Measurements from ENCODE around the gene MYO7A.

Gene MYO7A

GRCh38 chr11:77167111-77167626 lies 39.1 kb downstream of the MYO7A start:
- DNase-seq (ENCODE audit: low spot score): no peak

GRCh38 chr11:77167791-77168190 lies 39.7 kb downstream of the MYO7A start:
- DNase-seq (ENCODE audit: low spot score): no peak

- DNase-seq (ENCODE audit: low spot score): no peak
These were observed 42.1 kb downstream of the MYO7A start for GRCh38 chr11:77170107-77170506.

- DNase-seq (ENCODE audit: low spot score): no peak
These were observed 43.2 kb downstream of the MYO7A start for GRCh38 chr11:77171254-77171653.

GRCh38 chr11:77171885-77172665 lies 44.0 kb downstream of the MYO7A start:
- DNase-seq (ENCODE audit: low spot score): no peak

GRCh38 chr11:77172666-77172982 lies 44.6 kb downstream of the MYO7A start:
- DNase-seq (ENCODE audit: low spot score): no peak

GRCh38 chr11:77173494-77173893 lies 45.4 kb downstream of the MYO7A start:
- no peak for DNase-seq (ENCODE audit: low spot score)

- DNase-seq (ENCODE audit: low spot score): no peak
These were observed 46.5 kb downstream of the MYO7A start for GRCh38 chr11:77174559-77174958.

GRCh38 chr11:77175021-77175842 lies 47.2 kb downstream of the MYO7A start:
- DNase-seq (ENCODE audit: low spot score): no peak

- no peak for DNase-seq (ENCODE audit: low spot score)
These were observed 48.0 kb downstream of the MYO7A start for GRCh38 chr11:77175869-77176539.

- no peak for DNase-seq (ENCODE audit: low spot score)
These were observed 49.0 kb downstream of the MYO7A start for GRCh38 chr11:77176996-77177395.

GRCh38 chr11:77178150-77178549 lies 50.1 kb downstream of the MYO7A start:
- no peak for DNase-seq (ENCODE audit: low spot score)

- no peak for DNase-seq (ENCODE audit: low spot score)
These were observed 51.0 kb downstream of the MYO7A start for GRCh38 chr11:77179048-77179447.

- DNase-seq (ENCODE audit: low spot score): no peak
These were observed 51.6 kb downstream of the MYO7A start for GRCh38 chr11:77179681-77180080.

- no peak for DNase-seq (ENCODE audit: low spot score)
These were observed 52.3 kb downstream of the MYO7A start for GRCh38 chr11:77180346-77180745.

- DNase-seq (ENCODE audit: low spot score): no peak
These were observed 53.2 kb downstream of the MYO7A start for GRCh38 chr11:77181226-77181625.

GRCh38 chr11:77181799-77182541 lies 53.9 kb downstream of the MYO7A start:
- no peak for DNase-seq (ENCODE audit: low spot score)

- no peak for DNase-seq (ENCODE audit: low spot score)
These were observed 54.7 kb downstream of the MYO7A start for GRCh38 chr11:77182542-77183430.

- DNase-seq (ENCODE audit: low spot score): no peak
These were observed 55.5 kb downstream of the MYO7A start for GRCh38 chr11:77183431-77183984.

- DNase-seq (ENCODE audit: low spot score): no peak
These were observed 56.3 kb downstream of the MYO7A start for GRCh38 chr11:77184136-77184860.
